H1 (cell line): ENCODE data around the gene NFIA. TPM values are rescaled to one million over a fixed set of nuclear protein-coding genes. Genes with fewer than 3 reads are reported as not detected.

Experiments
- GABPA ChIP-seq: IDR thresholded peaks from 2 replicates; pipeline ENCODE4 v1.6.1; 2011; ENCODE audit warnings: mild to moderate bottlenecking, low read length, moderate library complexity, borderline replicate concordance; ENCODE audit not compliant: insufficient read depth
- HDAC2 ChIP-seq, 2 experiments: fragments of 300-600 bp in 1 of 2; sonication (generic) in 1 of 2; IDR thresholded peaks; 2 replicates each; pipeline ENCODE4 v1.6.1; 2011 to 2012; ENCODE audit warnings: low read depth in 2 of 2, low read length in 2 of 2, mild to moderate bottlenecking in 2 of 2, moderate library complexity in 2 of 2, borderline replicate concordance in 1 of 2, inconsistent platforms in 1 of 2
- JUND ChIP-seq: IDR thresholded peaks from 2 replicates; pipeline ENCODE4 v1.6.1; 2011; ENCODE audit warnings: mild to moderate bottlenecking, improper control_type of control experiment, low read length
- MAX ChIP-seq: IDR thresholded peaks from 2 replicates; pipeline ENCODE4 v1.6.1; 2012; ENCODE audit warnings: inconsistent platforms
- SP2 ChIP-seq: IDR thresholded peaks from 2 replicates; pipeline ENCODE4 v1.6.1; 2012; ENCODE audit warnings: mild to moderate bottlenecking, low read length, inconsistent platforms
- SP4 ChIP-seq: IDR thresholded peaks from 2 replicates; pipeline ENCODE4 v1.6.1; 2012; ENCODE audit warnings: low read length, inconsistent platforms
- polyA plus RNA-seq, 7 experiments: library from polyadenylated mRNA; depleted of rRNA in 3 of 7; stranded (reverse) in 5 of 7; unstranded in 2 of 7; fragments of >200 nt in 5 of 7; fragments of 200-250 nt in 2 of 7; gene quantifications; 1 replicate in 5 of 7; 2 replicates in 1 of 7; 4 replicates in 1 of 7; pipeline versions ENCODE4 v1.2.1 to v1.2.3, GENCODE V29; 2011 to 2013; ENCODE audit warnings: missing spikeins in 2 of 7, mixed read lengths in 2 of 7
- total RNA-seq: library from RNA; stranded (reverse); fragmentation: NEBNext Ultra II Directional; extraction: Animal tissue kit (Norgen Biotek cat#: 25700); gene quantifications from 2 replicates; pipeline ENCODE4 v1.2.1, GENCODE V29; 2021
- TF ChIP-seq, protein P1 (sequence below): IDR thresholded peaks from 2 replicates; pipeline ENCODE4 v1.6.1; 2012; ENCODE audit warnings: low read length, inconsistent platforms

The NFIA gene
- total and polyA plus RNA-seq, 2 of the 8 experiments (the other 6 are each of a cell fraction or from before 2014, with no cell fraction given) = 1.8 to 2.3 TPM

DNA sequence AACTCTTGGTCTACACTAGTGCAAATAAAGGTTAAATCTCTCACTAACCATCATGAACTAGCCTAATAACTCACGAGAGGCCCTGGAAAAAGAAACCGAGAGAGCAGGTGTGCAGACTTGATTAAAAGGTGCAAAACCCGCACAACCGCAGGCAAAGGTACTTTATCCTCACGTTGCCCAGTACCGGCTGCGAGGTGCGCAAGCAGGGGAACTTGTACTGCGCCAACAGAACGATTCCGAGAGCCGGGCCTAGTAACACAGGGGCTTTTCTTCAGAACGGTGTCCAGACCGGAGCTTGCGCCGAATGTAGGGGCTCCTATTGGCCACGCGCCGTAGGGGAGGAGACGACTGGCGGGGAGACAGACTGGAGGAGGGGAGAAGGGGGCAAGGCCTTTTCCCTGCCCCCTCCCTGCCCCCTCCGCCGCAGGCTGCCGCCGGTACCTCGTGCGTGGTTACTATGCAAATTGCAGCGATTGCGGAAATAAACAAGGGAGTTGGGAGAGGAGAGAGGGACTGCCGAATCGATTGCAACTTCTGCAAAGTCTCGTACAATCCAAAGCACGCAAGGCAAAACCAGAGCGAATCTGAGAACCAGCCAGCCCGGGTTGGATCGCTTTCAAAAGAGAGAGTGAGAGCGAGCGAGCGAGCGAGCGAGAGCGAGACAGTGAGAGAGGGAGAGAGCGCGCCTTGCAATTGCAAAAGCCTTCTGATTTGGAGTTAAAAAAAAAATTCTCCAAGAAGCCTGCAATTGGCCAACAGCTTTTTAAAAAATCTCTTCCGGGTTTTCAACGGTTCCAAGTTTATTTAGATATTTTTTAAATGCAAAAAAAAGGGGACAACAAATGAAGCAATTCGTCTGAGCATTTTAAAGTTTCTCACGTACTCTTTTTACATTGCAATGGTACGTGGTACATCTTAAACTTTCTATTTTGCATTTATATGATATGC lies 5.4 kb upstream of the NFIA start (continued):
- TF ChIP-seq HDAC2 (IDR thresholded peaks at IDR 0.05; ENCODE audit: borderline replicate concordance in 1 of 2, low read depth in 2 of 2, low read length in 2 of 2) (peak in 1 of 2 experiments; percentile 37; a peak in 1 of 4 replicates), MAX (peak; percentile 92), GABPA (no peak), SP2 (no peak), JUND (no peak), SP4 (no peak)
- TF ChIP-seq, protein P1, sequence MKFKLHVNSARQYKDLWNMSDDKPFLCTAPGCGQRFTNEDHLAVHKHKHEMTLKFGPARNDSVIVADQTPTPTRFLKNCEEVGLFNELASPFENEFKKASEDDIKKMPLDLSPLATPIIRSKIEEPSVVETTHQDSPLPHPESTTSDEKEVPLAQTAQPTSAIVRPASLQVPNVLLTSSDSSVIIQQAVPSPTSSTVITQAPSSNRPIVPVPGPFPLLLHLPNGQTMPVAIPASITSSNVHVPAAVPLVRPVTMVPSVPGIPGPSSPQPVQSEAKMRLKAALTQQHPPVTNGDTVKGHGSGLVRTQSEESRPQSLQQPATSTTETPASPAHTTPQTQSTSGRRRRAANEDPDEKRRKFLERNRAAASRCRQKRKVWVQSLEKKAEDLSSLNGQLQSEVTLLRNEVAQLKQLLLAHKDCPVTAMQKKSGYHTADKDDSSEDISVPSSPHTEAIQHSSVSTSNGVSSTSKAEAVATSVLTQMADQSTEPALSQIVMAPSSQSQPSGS = no peak
